HCT116 (cell line): ENCODE results near the gene HMGCLL1. TPM values are rescaled to one million over a fixed set of nuclear protein-coding genes. Genes with fewer than 3 reads are reported as not detected.

ENCODE experiments used
- ATAC-seq: fragments of 200-7000 bp; cut with Tn5 transposase; 2 replicates; pipeline ENCODE4 v1.9.1; 2020; ENCODE audit warnings: mild to moderate bottlenecking, moderate library complexity
- BruUV-seq: library from RNA; stranded (reverse); fragments of 400-500 nt; replicated peaks from 2 replicates; lab custom pipeline; 2021; lab: Mats Ljungman, UMichigan
- CTCF ChIA-PET: fragments of 300-600 bp; sonication (Branson Sonifier 250); formaldehyde crosslinking; loops from one replicate; lab custom pipeline; 2021; ENCODE audit warnings: antibody characterized with exemption; lab: Charles Lee
- POLR2A ChIA-PET: fragments of 300-600, 350-600 bp; sonication (Branson Sonifier 250); formaldehyde crosslinking; loops from one replicate; lab custom pipeline; 2021; ENCODE audit warnings: antibody characterized with exemption; lab: Charles Lee
- RAD21 ChIA-PET, 2 experiments: fragments of 300-600 bp; sonication (Branson Sonifier 250); formaldehyde crosslinking; loops; one replicate each; lab custom pipeline; 2023; ENCODE audit warnings: low total read pairs in 2 of 2; ENCODE audit not compliant: uncharacterized antibody in 2 of 2, unreplicated experiment in 2 of 2, low non-redundant PET in 1 of 2; lab: Charles Lee
- DNase-seq: peaks from one replicate; pipeline ENCODE4 v3.0.0-alpha.2; 2010; ENCODE audit warnings: low read depth, low spot score
- H2AFZ ChIP-seq: fragments of 200-600 bp; shearing (Covaris generic), sonication (generic); 2 replicates; pipeline ENCODE4 v1.6.1; 2017; ENCODE audit warnings: low read depth, mixed run types, mixed read lengths, antibody characterized with exemption, low read length; ENCODE audit not compliant: poor library complexity, severe bottlenecking
- H3K27ac ChIP-seq: 2 replicates; pipeline ENCODE4 v1.5.1; 2012; ENCODE audit warnings: low read depth, low read length
- H3K27me3 ChIP-seq: fragments of 200-600 bp; sonication (generic); 2 replicates; pipeline ENCODE4 v1.6.1; 2016; ENCODE audit warnings: mixed run types, low read length, mixed read lengths; ENCODE audit not compliant: insufficient read depth
- H3K36me3 ChIP-seq, 2 experiments: fragments of 200-500 bp in 1 of 2; fragments of 200-600 bp in 1 of 2; sonication (Bioruptor generic) in 1 of 2; sonication (generic) in 1 of 2; 2 replicates each; pipeline versions ENCODE4 v1.5.1 to v1.6.1; 2014 to 2016; ENCODE audit warnings: low read length in 2 of 2, inconsistent platforms in 1 of 2, mixed read lengths in 1 of 2, mixed run types in 1 of 2; ENCODE audit not compliant: insufficient read depth in 2 of 2, control insufficient read depth in 1 of 2
- H3K4me1 ChIP-seq, 2 experiments: fragments of 200-600 bp in 1 of 2; sonication (generic) in 1 of 2; 2 replicates each; pipeline versions ENCODE4 v1.5.1 to v1.6.1; 2012 to 2017; ENCODE audit warnings: low read length in 2 of 2, inconsistent platforms in 1 of 2, mild to moderate bottlenecking in 1 of 2, mixed read lengths in 1 of 2, mixed run types in 1 of 2, moderate library complexity in 1 of 2; ENCODE audit not compliant: insufficient read depth in 2 of 2, control insufficient read depth in 1 of 2
- H3K4me2 ChIP-seq: fragments of 200-600 bp; sonication (generic); 2 replicates; pipeline ENCODE4 v1.6.1; 2017; ENCODE audit warnings: mixed run types, low read length, mixed read lengths
- H3K4me3 ChIP-seq, 2 experiments: fragments of 200-600 bp in 1 of 2; sonication (generic) in 1 of 2; replicated peaks in 1 of 2; 2 replicates each; pipeline ENCODE4 v1.5.1; 2011 to 2016; ENCODE audit warnings: low read length in 2 of 2, control low read depth in 1 of 2, low read depth in 1 of 2, mild to moderate bottlenecking in 1 of 2, mixed read lengths in 1 of 2, mixed run types in 1 of 2
- H3K79me2 ChIP-seq: fragments of 200-600 bp; sonication (generic); 2 replicates; pipeline ENCODE4 v1.6.1; 2017; ENCODE audit warnings: mild to moderate bottlenecking, mixed run types, low read length, moderate library complexity, mixed read lengths; ENCODE audit not compliant: insufficient read depth
- H3K9ac ChIP-seq: fragments of 200-600 bp; sonication (generic); 2 replicates; pipeline ENCODE4 v1.6.1; 2016; ENCODE audit warnings: low read length, mixed read lengths
- H3K9me2 ChIP-seq: fragments of 200-600 bp; sonication (generic), shearing (Covaris generic); 2 replicates; pipeline ENCODE4 v1.6.1; 2017; ENCODE audit warnings: mixed run types, mild to moderate bottlenecking, moderate library complexity; ENCODE audit not compliant: insufficient read depth
- H3K9me3 ChIP-seq, 2 experiments: fragments of 200-500 bp in 1 of 2; fragments of 200-600 bp in 1 of 2; sonication (Bioruptor generic) in 1 of 2; sonication (generic) in 1 of 2; 2 replicates each; pipeline ENCODE4 v1.6.1; 2014 to 2017; ENCODE audit warnings: low read length in 2 of 2, mixed read lengths in 2 of 2, inconsistent platforms in 1 of 2, low read depth in 1 of 2, mild to moderate bottlenecking in 1 of 2, mixed run types in 1 of 2, moderate library complexity in 1 of 2; ENCODE audit not compliant: control insufficient read depth in 1 of 2, insufficient read depth in 1 of 2
- H4K20me1 ChIP-seq: fragments of 200-600 bp; sonication (generic), shearing (Covaris generic); 2 replicates; pipeline ENCODE4 v1.6.1; 2017; ENCODE audit warnings: mixed run types, mild to moderate bottlenecking, moderate library complexity; ENCODE audit not compliant: insufficient read depth
- ATF3 ChIP-seq: IDR thresholded peaks from 2 replicates; pipeline ENCODE4 v1.6.1; 2012
- CEBPB ChIP-seq: IDR thresholded peaks from 2 replicates; pipeline ENCODE4 v1.6.1; 2012; ENCODE audit warnings: low read depth
- SIN3A ChIP-seq: IDR thresholded peaks from 2 replicates; pipeline ENCODE4 v1.6.1; 2012; ENCODE audit warnings: low read depth
- SP1 ChIP-seq: IDR thresholded peaks from 2 replicates; pipeline ENCODE4 v1.6.1; 2012; ENCODE audit warnings: low read depth
- intact Hi-C: fragments of 100-400 bp; cut with micrococcal nuclease; formaldehyde crosslinking; loops from 2 replicates; pipeline ENCODE4 v1.10.0; 2022
- total RNA-seq: library from RNA; stranded (reverse); gene quantifications from one replicate; pipeline ENCODE4 v1.2.1, GENCODE V29; 2021; ENCODE audit not compliant: unreplicated experiment

The HMGCLL1 gene
- total RNA-seq, 1 experiment from 2014 or later, result not detected

GRCh38 chr6:55423933-55424332 lies 155.1 kb downstream of the HMGCLL1 start:
- Histone ChIP-seq H3K27me3 (peaks cover 10% of the 10 kb centered on the region), H3K4me2 (no peak overlapping the region), H3K36me3 (no peaks in the 10 kb centered on the region), H3K9ac (no peak overlapping the region), H3K4me3 (no peak overlapping the region), H3K9me3 (no peaks in the 10 kb centered on the region), H3K4me1 (no peaks in the 10 kb centered on the region), H4K20me1 (no peaks in the 10 kb centered on the region), H3K9me2 (no peaks in the 10 kb centered on the region), H3K79me2 (no peaks in the 10 kb centered on the region), H3K27ac (no peak overlapping the region), H2AFZ (no peak overlapping the region)
- BruUV-seq, result no TSS peak
- intact Hi-C loops, result no loop called here
- no peak for TF ChIP-seq ATF3
- no peak for DNase-seq
- ChIA-PET CTCF (interaction anchor here (1.2 kb wide), 1 partner anchor 22 kb away, joined by 3 read pairs; no protein-coding TSS in a partner anchor), POLR2A (no interaction called here), RAD21 (no interaction called here)
- ATAC-seq, result no peak

- Histone ChIP-seq H2AFZ (no peak overlapping the region), H3K4me3 (no peak overlapping the region), H4K20me1 (no peaks in the 10 kb centered on the region), H3K9me3 (no peaks in the 10 kb centered on the region), H3K36me3 (no peaks in the 10 kb centered on the region), H3K9ac (no peak overlapping the region), H3K9me2 (no peaks in the 10 kb centered on the region), H3K4me1 (no peaks in the 10 kb centered on the region), H3K79me2 (no peaks in the 10 kb centered on the region), H3K4me2 (no peak overlapping the region), H3K27me3 (peaks cover 40% of the 10 kb centered on the region), H3K27ac (no peak overlapping the region)
- TF ChIP-seq CEBPB, result no peak
- TF ChIP-seq ATF3, result no peak
- TF ChIP-seq SIN3A, result no peak
- TF ChIP-seq SP1, result no peak
- ChIA-PET CTCF (no interaction called here), RAD21 (no interaction called here), POLR2A (no interaction called here)
- DNase-seq, result no peak
- intact Hi-C loops, result no loop called here
- ATAC-seq, result no peak
- BruUV-seq, result no TSS peak
Measured at GRCh38 chr6:55410674-55411073, 168.3 kb downstream of the HMGCLL1 start.
